HL-60 (cell line): Measurements from ENCODE around the gene MTHFD1L.

ENCODE experiments used
- CTCF ChIP-seq: IDR thresholded peaks from one replicate; pipeline ENCODE4 v1.5.1; 2011; ENCODE audit warnings: low read length, control low read depth, inconsistent platforms; ENCODE audit not compliant: insufficient read depth
- POLR2AphosphoS5 ChIP-seq: IDR thresholded peaks from 2 replicates; pipeline ENCODE4 v1.6.1; 2012; ENCODE audit warnings: low read depth
- REST ChIP-seq: IDR thresholded peaks from 2 replicates; pipeline ENCODE4 v1.6.1; 2012; ENCODE audit warnings: low read depth; ENCODE audit not compliant: insufficient replicate concordance

- TF ChIP-seq CTCF: no peak
- TF ChIP-seq REST: no peak
- no peak for TF ChIP-seq POLR2AphosphoS5
These were observed 270.7 kb downstream of the MTHFD1L start for GRCh38 chr6:151136141-151136755.
